Smooth muscle cell of trachea (primary cell): Measurements from ENCODE around the gene EMC1. TPM values are rescaled to one million over a fixed set of nuclear protein-coding genes. Genes with fewer than 3 reads are reported as not detected.

ENCODE experiments used
- total RNA-seq: library from RNA; depleted of rRNA; stranded (reverse); fragments of >200 nt; gene quantifications from 2 replicates; pipeline ENCODE4 v1.2.1, GENCODE V29; 2014

Gene EMC1
- 74.3 and 87.5 TPM in 2 replicates for total RNA-seq

GRCh38 chr1:19251305-19252196 lies at the start of gene EMC1, which contains the start of gene MRTO4:
Gene EMC1 (minus strand): TSS chr1:19251524. CDS start chr1:19251509, 15 bp downstream.
Gene MRTO4 (plus strand): TSS chr1:19251805. CDS start chr1:19251836, 31 bp downstream.

GRCh38 chr1:19288324-19289241 lies 37.3 kb upstream of the EMC1 start, which contains the start of gene AKR7A3:
Gene AKR7A3 (minus strand): TSS chr1:19288770. CDS start chr1:19288709, 61 bp downstream.

GRCh38 chr1:19209990-19210771 lies 41.1 kb downstream of the EMC1 start, which contains the start of gene UBR4:
Gene UBR4 (minus strand): TSS chr1:19210266. CDS start chr1:19210248, 18 bp downstream.

Other genes with a start within 250 kb of the EMC1 start
- gene UBR4, start 41.3 kb downstream of the EMC1 start, total RNA-seq: 126 and 159 TPM in 2 replicates
- 17.7 and 25.5 TPM in 2 replicates for gene MRTO4, start 281 bp upstream of the EMC1 start, total RNA-seq
- gene AKR7A3, start 37.2 kb upstream of the EMC1 start, total RNA-seq: 0.44 and 1.2 TPM in 2 replicates
- 101 and 138 TPM in 2 replicates for gene AKR7A2, start 60.6 kb upstream of the EMC1 start, total RNA-seq
- 16.4 and 33.9 TPM in 2 replicates for gene SLC66A1, start 60.8 kb upstream of the EMC1 start, total RNA-seq
- gene CAPZB, start 234.0 kb upstream of the EMC1 start, total RNA-seq: 187 and 191 TPM in 2 replicates